ENCODE measurements around the gene CLCNKB. TPM values are rescaled to one million over a fixed set of nuclear protein-coding genes. Genes with fewer than 3 reads are reported as not detected.
"Not testable (repeated sequence)": the region's sequence is repeated elsewhere in the genome, so short reads cannot be mapped to it uniquely, and the experiment has no call there.

CLCNKB gene
- total RNA-seq, 1 donor from 2014 or later = not detected

GRCh38 chr1:16018308-16018707 is 25.3 kb upstream of the CLCNKB start:
- Mint-ChIP-seq H3K36me3 (ENCODE audit: low read depth) (no peaks in the 10 kb centered on the region), H3K9me3 (no peaks in the 10 kb centered on the region), H3K4me1 (ENCODE audit: low read depth) (peaks cover 2% of the 10 kb centered on the region), H3K27ac (no peak overlapping the region), H3K4me3 (ENCODE audit: low read depth) (no peak overlapping the region), H3K27me3 (ENCODE audit: low read depth) (peaks cover 2% of the 10 kb centered on the region)
- no peak for DNase-seq (ENCODE audit: low spot score)
- intact Hi-C loops (cut with micrococcal nuclease) = no loop called here

- intact Hi-C loops (cut with micrococcal nuclease) = no loop called here
- H3K27ac Mint-ChIP-seq = no peak overlapping the region
Observed at GRCh38 chr1:16018749-16019643, 24.6 kb upstream of the CLCNKB start.

GRCh38 chr1:16019644-16020277 is 23.8 kb upstream of the CLCNKB start:
- Mint-ChIP-seq H3K27ac (no peak overlapping the region), H3K9me3 (no peaks in the 10 kb centered on the region), H3K4me3 (ENCODE audit: low read depth) (no peak overlapping the region), H3K36me3 (ENCODE audit: low read depth) (no peaks in the 10 kb centered on the region), H3K4me1 (ENCODE audit: low read depth) (no peaks in the 10 kb centered on the region), H3K27me3 (ENCODE audit: low read depth) (no peaks in the 10 kb centered on the region)
- no peak for DNase-seq (ENCODE audit: low spot score)
- intact Hi-C loops (cut with micrococcal nuclease) = no loop called here

More at GRCh38 chr1:16018749-16019643, 24.6 kb upstream of the CLCNKB start:
- no peak for DNase-seq (ENCODE audit: low spot score)
- H3K9me3 Mint-ChIP-seq = no peaks in the 10 kb centered on the region
- H3K27me3 Mint-ChIP-seq (ENCODE audit: low read depth) = peaks cover 2% of the 10 kb centered on the region
- no peak overlapping the region for H3K4me3 Mint-ChIP-seq (ENCODE audit: low read depth)
- no peaks in the 10 kb centered on the region for H3K36me3 Mint-ChIP-seq (ENCODE audit: low read depth)
- H3K4me1 Mint-ChIP-seq (ENCODE audit: low read depth) = no peaks in the 10 kb centered on the region

- no peak overlapping the region for H3K27ac Mint-ChIP-seq
- H3K9me3 Mint-ChIP-seq = no peaks in the 10 kb centered on the region
- intact Hi-C loops (cut with micrococcal nuclease) = no loop called here
- H3K36me3 Mint-ChIP-seq (ENCODE audit: low read depth) = no peaks in the 10 kb centered on the region
- no peaks in the 10 kb centered on the region for H3K27me3 Mint-ChIP-seq (ENCODE audit: low read depth)
- H3K4me3 Mint-ChIP-seq (ENCODE audit: low read depth) = no peak overlapping the region
- no peaks in the 10 kb centered on the region for H3K4me1 Mint-ChIP-seq (ENCODE audit: low read depth)
- no peak for DNase-seq (ENCODE audit: low spot score)
Observed at GRCh38 chr1:16020325-16020724, 23.3 kb upstream of the CLCNKB start.

- H3K4me3 Mint-ChIP-seq (ENCODE audit: low read depth); DNase-seq (ENCODE audit: low spot score); intact Hi-C loops (cut with micrococcal nuclease); H3K27me3 Mint-ChIP-seq (ENCODE audit: low read depth); H3K27ac Mint-ChIP-seq; H3K9me3 Mint-ChIP-seq; H3K36me3 Mint-ChIP-seq (ENCODE audit: low read depth); H3K4me1 Mint-ChIP-seq (ENCODE audit: low read depth): not testable (repeated sequence)
Observed at GRCh38 chr1:16020878-16021277, 22.7 kb upstream of the CLCNKB start.

- no peak within 1 kb of the TSS for H3K27ac Mint-ChIP-seq
- H3K9me3 Mint-ChIP-seq = no peaks in the 10 kb centered on the region
- H3K27me3 Mint-ChIP-seq (ENCODE audit: low read depth) = no peaks in the 10 kb centered on the region
- no peak within 1 kb of the TSS for H3K4me3 Mint-ChIP-seq (ENCODE audit: low read depth)
- no peaks in the 10 kb centered on the region for H3K36me3 Mint-ChIP-seq (ENCODE audit: low read depth)
- DNase-seq (ENCODE audit: low spot score) = no peak
- H3K4me1 Mint-ChIP-seq (ENCODE audit: low read depth) = no peaks in the 10 kb centered on the region
- intact Hi-C loops (cut with micrococcal nuclease) = no loop called here
Observed at GRCh38 chr1:16021681-16022080, 21.9 kb upstream of the CLCNKB start, which contains the start of gene CLCNKA. TSS of gene CLCNKA (plus strand) at chr1:16022036. CDS start at chr1:16022620, 584 bp downstream.

- H3K36me3 Mint-ChIP-seq (ENCODE audit: low read depth) = no peaks in the 10 kb centered on the region
Observed at GRCh38 chr1:16022393-16022792, 21.2 kb upstream of the CLCNKB start.

GRCh38 chr1:16023050-16023653 is 20.4 kb upstream of the CLCNKB start:
- peaks cover 4% of the 10 kb centered on the region for H3K27me3 Mint-ChIP-seq (ENCODE audit: low read depth)
- no peaks in the 10 kb centered on the region for H3K4me1 Mint-ChIP-seq (ENCODE audit: low read depth)
- no peak overlapping the region for H3K4me3 Mint-ChIP-seq (ENCODE audit: low read depth)
- H3K9me3 Mint-ChIP-seq = no peaks in the 10 kb centered on the region
- intact Hi-C loops (cut with micrococcal nuclease) = no loop called here
- no peak overlapping the region for H3K27ac Mint-ChIP-seq
- no peaks in the 10 kb centered on the region for H3K36me3 Mint-ChIP-seq (ENCODE audit: low read depth)
- no peak for DNase-seq (ENCODE audit: low spot score)

More at GRCh38 chr1:16022393-16022792, 21.2 kb upstream of the CLCNKB start:
- intact Hi-C loops (cut with micrococcal nuclease) = no loop called here
- no peaks in the 10 kb centered on the region for H3K27me3 Mint-ChIP-seq (ENCODE audit: low read depth)
- H3K27ac Mint-ChIP-seq = no peak overlapping the region
- no peaks in the 10 kb centered on the region for H3K9me3 Mint-ChIP-seq
- no peak overlapping the region for H3K4me3 Mint-ChIP-seq (ENCODE audit: low read depth)
- no peak for DNase-seq (ENCODE audit: low spot score)
- H3K4me1 Mint-ChIP-seq (ENCODE audit: low read depth) = no peaks in the 10 kb centered on the region

GRCh38 chr1:16026302-16026701 is 17.3 kb upstream of the CLCNKB start:
- H3K9me3 Mint-ChIP-seq; H3K36me3 Mint-ChIP-seq (ENCODE audit: low read depth); H3K27me3 Mint-ChIP-seq (ENCODE audit: low read depth); H3K27ac Mint-ChIP-seq; H3K4me1 Mint-ChIP-seq (ENCODE audit: low read depth); DNase-seq (ENCODE audit: low spot score); H3K4me3 Mint-ChIP-seq (ENCODE audit: low read depth); intact Hi-C loops (cut with micrococcal nuclease): not testable (repeated sequence)

GRCh38 chr1:16026723-16027484 is 16.7 kb upstream of the CLCNKB start:
- no peak for DNase-seq (ENCODE audit: low spot score)
- Mint-ChIP-seq H3K4me3 (ENCODE audit: low read depth) (no peak overlapping the region), H3K4me1 (ENCODE audit: low read depth) (no peaks in the 10 kb centered on the region), H3K36me3 (ENCODE audit: low read depth) (no peaks in the 10 kb centered on the region), H3K9me3 (no peaks in the 10 kb centered on the region), H3K27me3 (ENCODE audit: low read depth) (peaks cover 7% of the 10 kb centered on the region), H3K27ac (no peak overlapping the region)
- intact Hi-C loops (cut with micrococcal nuclease) = no loop called here

- Mint-ChIP-seq H3K36me3 (ENCODE audit: low read depth) (no peaks in the 10 kb centered on the region), H3K9me3 (no peaks in the 10 kb centered on the region)
Observed at GRCh38 chr1:16028237-16029002, 15.2 kb upstream of the CLCNKB start.

GRCh38 chr1:16029003-16029268 is 14.6 kb upstream of the CLCNKB start:
- H3K27me3 Mint-ChIP-seq (ENCODE audit: low read depth); intact Hi-C loops (cut with micrococcal nuclease); H3K27ac Mint-ChIP-seq; H3K9me3 Mint-ChIP-seq; DNase-seq (ENCODE audit: low spot score); H3K4me3 Mint-ChIP-seq (ENCODE audit: low read depth); H3K4me1 Mint-ChIP-seq (ENCODE audit: low read depth); H3K36me3 Mint-ChIP-seq (ENCODE audit: low read depth): not testable (repeated sequence)

More at GRCh38 chr1:16028237-16029002, 15.2 kb upstream of the CLCNKB start:
- peaks cover 7% of the 10 kb centered on the region for H3K27me3 Mint-ChIP-seq (ENCODE audit: low read depth)
- no peak for DNase-seq (ENCODE audit: low spot score)
- H3K4me3 Mint-ChIP-seq (ENCODE audit: low read depth) = no peak overlapping the region
- intact Hi-C loops (cut with micrococcal nuclease) = no loop called here
- H3K4me1 Mint-ChIP-seq (ENCODE audit: low read depth) = no peaks in the 10 kb centered on the region
- no peak overlapping the region for H3K27ac Mint-ChIP-seq

Data from activated T-helper 2 cell treated with anti-CD3 and anti-CD28 coated beads, Interferon-gamma antibody, Interleukin-2, Interleukin-4, amounts not matched to agents 10 μg/mL and 5 μg/mL and 100 μg/mL, durations not matched to agents 14 hours and 24 hours and 36 hours (primary cell).